Body of pancreas (tissue), 4 donors: ENCODE data around the gene MYO5A. TPM values are rescaled to one million over a fixed set of nuclear protein-coding genes. Genes with fewer than 3 reads are reported as not detected.
"Not testable (repeated sequence)": the region's sequence is repeated elsewhere in the genome, so short reads cannot be mapped to it uniquely, and the experiment has no call there.

Experiments
- ATAC-seq: fragments of 150-250 bp; one replicate; pipeline ENCODE4 v1.9.1; 2016
- DNase-seq, 4 donors: peaks; one replicate each; pipeline ENCODE4 v3.0.0-alpha.2; 2019
- H3K27ac ChIP-seq, 4 donors: fragments of 200-600 bp; sonication (generic); 1 replicate in 3 of 4; 2 replicates in 1 of 4; pipeline versions ENCODE4 v1.5.1 to v1.6.1; 2016 to 2019; ENCODE audit warnings: mild to moderate bottlenecking in 1 of 4, mixed read lengths in 1 of 4, moderate library complexity in 1 of 4
- H3K27me3 ChIP-seq, 2 donors: fragments of 200-600 bp; sonication (generic); one replicate each; pipeline ENCODE4 v1.6.0; 2016; ENCODE audit warnings: mild to moderate bottlenecking in 1 of 2
- H3K36me3 ChIP-seq, 2 donors: fragments of 200-600 bp; sonication (generic); replicated peaks in 1 of 2; 2 replicates each; pipeline ENCODE4 v1.5.1; 2016; ENCODE audit warnings: low read depth in 2 of 2; ENCODE audit not compliant: insufficient read depth in 1 of 2
- H3K4me1 ChIP-seq: fragments of 200-600 bp; sonication (generic); one replicate; pipeline ENCODE4 v1.6.0; 2016
- H3K4me3 ChIP-seq, 2 donors: fragments of 200-600 bp; sonication (generic); 1 replicate in 1 of 2; 2 replicates in 1 of 2; pipeline ENCODE4 v1.5.1; 2016 to 2019
- H3K9me3 ChIP-seq, 3 donors: fragments of 200-600 bp; sonication (generic); 1 replicate in 2 of 3; 2 replicates in 1 of 3; pipeline ENCODE4 v1.5.1; 2016
- CTCF ChIP-seq, 7 experiments: fragments of 450-650 bp in 4 of 7; fragments of 200-600 bp in 3 of 7; sonication (generic) in 3 of 7; IDR thresholded peaks; one replicate each; pipeline ENCODE4 v1.5.1; 2016 to 2019; ENCODE audit warnings: antibody characterized with exemption in 7 of 7
- POLR2A ChIP-seq, 3 donors: fragments of 450-650 bp; IDR thresholded peaks; one replicate each; pipeline ENCODE4 v1.6.1; 2016; ENCODE audit warnings: antibody characterized with exemption in 3 of 3, mild to moderate bottlenecking in 2 of 3
- WGBS, 2 donors: methylation state at CpG; one replicate each; pipeline ENCODE4 v1.1.5; 2017; 5-methylcytosine and 5-hydroxymethylcytosine counted together
- intact Hi-C: fragments of 100-400 bp; cut with DNase I; formaldehyde crosslinking; loops from one replicate; pipeline ENCODE4 v1.15.1; 2023
- total RNA-seq, 2 donors: library from RNA; depleted of rRNA; stranded (reverse); fragments of >200 nt; gene quantifications; one replicate each; pipeline ENCODE4 v1.1.0, GENCODE V29; 2016

The MYO5A gene
- total RNA-seq, 2 donors from 2014 or later = 8.2 to 11.9 TPM

- WGBS, 2 donors = 91 to 95% methylated on average over 2 of the region's 2 CpGs
- no peak for ATAC-seq
- no peaks in the 10 kb centered on the region for H3K27me3 ChIP-seq
- no peak for DNase-seq
- H3K27ac ChIP-seq = no peak overlapping the region
- intact Hi-C loops = no loop called here
- H3K9me3 ChIP-seq = no peaks in the 10 kb centered on the region
- H3K4me3 ChIP-seq = no peak overlapping the region
- TF ChIP-seq POLR2A (IDR thresholded peaks at IDR 0.05) = no peak
- no peak for TF ChIP-seq CTCF (IDR thresholded peaks at IDR 0.05)
- H3K36me3 ChIP-seq = no peaks in the 10 kb centered on the region
- H3K4me1 ChIP-seq = no peaks in the 10 kb centered on the region
These were observed 110.7 kb downstream of the MYO5A start for GRCh38 chr15:52417957-52418356.

GRCh38 chr15:52417521-52417920 lies 111.2 kb downstream of the MYO5A start:
- 78 to 81% methylated on average over 3 of the region's 3 CpGs for WGBS, 2 donors
- H3K27me3 ChIP-seq = no peaks in the 10 kb centered on the region
- no peaks in the 10 kb centered on the region for H3K9me3 ChIP-seq
- H3K27ac ChIP-seq = no peak overlapping the region
- no peaks in the 10 kb centered on the region for H3K4me1 ChIP-seq
- intact Hi-C loops = no loop called here
- ATAC-seq = no peak
- DNase-seq = no peak
- no peaks in the 10 kb centered on the region for H3K36me3 ChIP-seq
- no peak overlapping the region for H3K4me3 ChIP-seq
- TF ChIP-seq POLR2A (IDR thresholded peaks at IDR 0.05) (no peak), CTCF (IDR thresholded peaks at IDR 0.05) (no peak)

GRCh38 chr15:52416566-52416965 lies 112.1 kb downstream of the MYO5A start:
- H3K9me3 ChIP-seq, H3K36me3 ChIP-seq, H3K4me3 ChIP-seq, intact Hi-C loops, DNase-seq, ATAC-seq, H3K27me3 ChIP-seq, H3K27ac ChIP-seq, H3K4me1 ChIP-seq: not testable (repeated sequence)
- WGBS, 2 donors = 85 to 90% methylated on average over 1 of the region's 1 CpG

- no peaks in the 10 kb centered on the region for H3K9me3 ChIP-seq
- no peaks in the 10 kb centered on the region for H3K4me1 ChIP-seq
- H3K36me3 ChIP-seq = no peaks in the 10 kb centered on the region
- no peak for DNase-seq
- TF ChIP-seq POLR2A (IDR thresholded peaks at IDR 0.05) (no peak), CTCF (IDR thresholded peaks at IDR 0.05) (no peak)
- no peak for ATAC-seq
- H3K27ac ChIP-seq = no peak overlapping the region
- H3K4me3 ChIP-seq = no peak overlapping the region
- 95% methylated on average over 2 of the region's 2 CpGs for WGBS, 2 donors
- intact Hi-C loops = no loop called here
- no peaks in the 10 kb centered on the region for H3K27me3 ChIP-seq
These were observed 113.1 kb downstream of the MYO5A start for GRCh38 chr15:52415628-52416027.

- TF ChIP-seq CTCF (IDR thresholded peaks at IDR 0.05) (no peak), POLR2A (IDR thresholded peaks at IDR 0.05) (no peak)
- H3K36me3 ChIP-seq = no peaks in the 10 kb centered on the region
- no peaks in the 10 kb centered on the region for H3K4me1 ChIP-seq
- DNase-seq = no peak
- H3K4me3 ChIP-seq = no peak overlapping the region
- no peaks in the 10 kb centered on the region for H3K9me3 ChIP-seq
- ATAC-seq = no peak
- intact Hi-C loops = no loop called here
- H3K27me3 ChIP-seq = no peaks in the 10 kb centered on the region
- no peak overlapping the region for H3K27ac ChIP-seq
- 83 to 85% methylated on average over 6 of the region's 6 CpGs for WGBS, 2 donors
These were observed 113.7 kb downstream of the MYO5A start for GRCh38 chr15:52414936-52415335.
